Right lobe of liver (tissue), 4 donors: ENCODE data around the gene GRB2.

Experiments
- POLR2A ChIP-seq: fragments of 450-650 bp; IDR thresholded peaks from one replicate; pipeline ENCODE4 v1.6.1; 2017; ENCODE audit warnings: antibody characterized with exemption, mild to moderate bottlenecking
- TF ChIP-seq, protein P1 (sequence below), 4 donors: fragments of 200-600 bp in 3 of 4; fragments of 450-650 bp in 1 of 4; IDR thresholded peaks; one replicate each; pipeline versions ENCODE4 v1.5.1 to v1.8.0; 2016 to 2022; ENCODE audit warnings: antibody characterized with exemption in 4 of 4, mild to moderate bottlenecking in 2 of 4
- donor health status: DM: no; HTN: no; CAD: no.
- donor health status: DM: no; HTN: no; CAD: no.
- donor health status: DM: no; HTN: yes; CAD: no.

DNA sequence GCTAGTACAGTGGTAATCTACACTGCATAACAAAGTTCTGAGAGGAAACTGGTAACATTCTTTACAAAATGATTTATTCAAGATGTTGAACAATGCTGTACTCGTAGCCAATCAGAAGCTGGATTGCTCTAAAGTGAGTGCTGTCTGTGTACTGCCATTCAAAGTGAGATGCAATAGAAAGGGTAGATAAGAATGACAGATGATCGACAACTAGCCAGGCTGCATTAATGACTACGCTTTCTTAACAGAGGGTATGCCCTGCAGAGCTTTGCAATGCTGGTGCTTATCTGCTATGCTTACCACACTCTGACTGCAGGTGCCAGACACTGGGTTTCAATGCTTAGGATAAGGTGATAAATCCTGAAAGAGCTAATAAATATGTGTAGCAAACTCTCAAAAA lies 70.2 kb downstream of the GRB2 start:
- TF ChIP-seq, protein P1, sequence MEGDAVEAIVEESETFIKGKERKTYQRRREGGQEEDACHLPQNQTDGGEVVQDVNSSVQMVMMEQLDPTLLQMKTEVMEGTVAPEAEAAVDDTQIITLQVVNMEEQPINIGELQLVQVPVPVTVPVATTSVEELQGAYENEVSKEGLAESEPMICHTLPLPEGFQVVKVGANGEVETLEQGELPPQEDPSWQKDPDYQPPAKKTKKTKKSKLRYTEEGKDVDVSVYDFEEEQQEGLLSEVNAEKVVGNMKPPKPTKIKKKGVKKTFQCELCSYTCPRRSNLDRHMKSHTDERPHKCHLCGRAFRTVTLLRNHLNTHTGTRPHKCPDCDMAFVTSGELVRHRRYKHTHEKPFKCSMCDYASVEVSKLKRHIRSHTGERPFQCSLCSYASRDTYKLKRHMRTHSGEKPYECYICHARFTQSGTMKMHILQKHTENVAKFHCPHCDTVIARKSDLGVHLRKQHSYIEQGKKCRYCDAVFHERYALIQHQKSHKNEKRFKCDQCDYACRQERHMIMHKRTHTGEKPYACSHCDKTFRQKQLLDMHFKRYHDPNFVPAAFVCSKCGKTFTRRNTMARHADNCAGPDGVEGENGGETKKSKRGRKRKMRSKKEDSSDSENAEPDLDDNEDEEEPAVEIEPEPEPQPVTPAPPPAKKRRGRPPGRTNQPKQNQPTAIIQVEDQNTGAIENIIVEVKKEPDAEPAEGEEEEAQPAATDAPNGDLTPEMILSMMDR (IDR thresholded peaks at IDR 0.05), result no peak
- TF ChIP-seq POLR2A, result no peak
